ENCODE data around the gene SLC12A8. TPM values are rescaled to one million over a fixed set of nuclear protein-coding genes. Genes with fewer than 3 reads are reported as not detected.

Gene SLC12A8
- polyA plus RNA-seq, 1 experiment = 8.4 TPM

GRCh38 chr3:125206934-125207333 is 5.6 kb downstream of the SLC12A8 start:
- no peak for DNase-seq (ENCODE audit: low read depth)
- POLR2A ChIA-PET = no interaction called here
- Histone ChIP-seq H3K36me3 (ENCODE audit: control insufficient read depth, insufficient read depth, low read length) (no peaks in the 10 kb centered on the region), H3K4me3 (ENCODE audit: low read depth, low read length) (no peak overlapping the region), H3K27me3 (ENCODE audit: control insufficient read depth, insufficient read depth, low read length) (no peaks in the 10 kb centered on the region)
- CTCF ChIA-PET = no interaction called here
- TF ChIP-seq, protein P1, sequence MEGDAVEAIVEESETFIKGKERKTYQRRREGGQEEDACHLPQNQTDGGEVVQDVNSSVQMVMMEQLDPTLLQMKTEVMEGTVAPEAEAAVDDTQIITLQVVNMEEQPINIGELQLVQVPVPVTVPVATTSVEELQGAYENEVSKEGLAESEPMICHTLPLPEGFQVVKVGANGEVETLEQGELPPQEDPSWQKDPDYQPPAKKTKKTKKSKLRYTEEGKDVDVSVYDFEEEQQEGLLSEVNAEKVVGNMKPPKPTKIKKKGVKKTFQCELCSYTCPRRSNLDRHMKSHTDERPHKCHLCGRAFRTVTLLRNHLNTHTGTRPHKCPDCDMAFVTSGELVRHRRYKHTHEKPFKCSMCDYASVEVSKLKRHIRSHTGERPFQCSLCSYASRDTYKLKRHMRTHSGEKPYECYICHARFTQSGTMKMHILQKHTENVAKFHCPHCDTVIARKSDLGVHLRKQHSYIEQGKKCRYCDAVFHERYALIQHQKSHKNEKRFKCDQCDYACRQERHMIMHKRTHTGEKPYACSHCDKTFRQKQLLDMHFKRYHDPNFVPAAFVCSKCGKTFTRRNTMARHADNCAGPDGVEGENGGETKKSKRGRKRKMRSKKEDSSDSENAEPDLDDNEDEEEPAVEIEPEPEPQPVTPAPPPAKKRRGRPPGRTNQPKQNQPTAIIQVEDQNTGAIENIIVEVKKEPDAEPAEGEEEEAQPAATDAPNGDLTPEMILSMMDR (IDR thresholded peaks at IDR 0.05; ENCODE audit: insufficient read depth, low read depth, low read length) = no peak

GRCh38 chr3:125203731-125204130 is 8.8 kb downstream of the SLC12A8 start:
- POLR2A ChIA-PET = no interaction called here
- no peak for DNase-seq (ENCODE audit: low read depth)
- CTCF ChIA-PET = interaction anchor here (0.8 kb wide), 1 partner anchor 9 kb away, joined by 3 read pairs; no protein-coding TSS in a partner anchor
- Histone ChIP-seq H3K27me3 (ENCODE audit: control insufficient read depth, insufficient read depth, low read length) (no peaks in the 10 kb centered on the region), H3K36me3 (ENCODE audit: control insufficient read depth, insufficient read depth, low read length) (no peaks in the 10 kb centered on the region), H3K4me3 (ENCODE audit: low read depth, low read length) (no peak overlapping the region)
- TF ChIP-seq, protein P1 (IDR thresholded peaks at IDR 0.05; ENCODE audit: insufficient read depth, low read depth, low read length) = no peak

- no peaks in the 10 kb centered on the region for H3K27me3 ChIP-seq (ENCODE audit: control insufficient read depth, insufficient read depth, low read length)
- TF ChIP-seq, protein P1 (IDR thresholded peaks at IDR 0.05; ENCODE audit: insufficient read depth, low read depth, low read length) = no peak
- DNase-seq (ENCODE audit: low read depth) = no peak
- CTCF ChIA-PET = no interaction called here
- H3K4me3 ChIP-seq (ENCODE audit: low read depth, low read length) = no peak overlapping the region
- POLR2A ChIA-PET = interaction anchor here (0.7 kb wide), 1 partner anchor 241 kb away, joined by 4 read pairs; no protein-coding TSS in a partner anchor
- no peaks in the 10 kb centered on the region for H3K36me3 ChIP-seq (ENCODE audit: control insufficient read depth, insufficient read depth, low read length)
Observed at GRCh38 chr3:125202197-125202596, 10.4 kb downstream of the SLC12A8 start.

DNA sequence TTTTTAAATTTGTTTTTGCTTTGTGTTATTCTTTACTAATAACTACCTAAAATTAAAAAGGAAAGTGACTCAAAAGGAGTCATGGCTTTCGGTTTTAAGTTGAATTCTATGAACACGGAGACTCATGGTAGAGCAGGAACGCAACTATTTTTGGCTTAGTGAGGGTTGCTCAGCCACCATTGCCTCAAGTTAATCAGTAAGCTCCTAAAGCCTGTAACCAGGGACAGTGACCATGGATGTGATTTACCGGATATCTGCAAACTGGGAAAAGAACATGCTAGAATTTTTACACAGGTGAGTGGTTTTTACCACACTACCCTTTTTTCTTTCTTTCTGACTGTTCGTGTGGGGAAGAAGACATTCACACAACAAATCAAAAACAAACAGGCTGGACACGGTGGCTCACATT is 11.8 kb downstream of the SLC12A8 start:
- CTCF ChIA-PET = no interaction called here
- Histone ChIP-seq H3K27me3 (ENCODE audit: control insufficient read depth, insufficient read depth, low read length) (no peaks in the 10 kb centered on the region), H3K4me3 (ENCODE audit: low read depth, low read length) (no peak overlapping the region), H3K36me3 (ENCODE audit: control insufficient read depth, insufficient read depth, low read length) (no peaks in the 10 kb centered on the region)
- POLR2A ChIA-PET = no interaction called here
- TF ChIP-seq, protein P1 (IDR thresholded peaks at IDR 0.05; ENCODE audit: insufficient read depth, low read depth, low read length) = no peak
- no peak for DNase-seq (ENCODE audit: low read depth)

DNA sequence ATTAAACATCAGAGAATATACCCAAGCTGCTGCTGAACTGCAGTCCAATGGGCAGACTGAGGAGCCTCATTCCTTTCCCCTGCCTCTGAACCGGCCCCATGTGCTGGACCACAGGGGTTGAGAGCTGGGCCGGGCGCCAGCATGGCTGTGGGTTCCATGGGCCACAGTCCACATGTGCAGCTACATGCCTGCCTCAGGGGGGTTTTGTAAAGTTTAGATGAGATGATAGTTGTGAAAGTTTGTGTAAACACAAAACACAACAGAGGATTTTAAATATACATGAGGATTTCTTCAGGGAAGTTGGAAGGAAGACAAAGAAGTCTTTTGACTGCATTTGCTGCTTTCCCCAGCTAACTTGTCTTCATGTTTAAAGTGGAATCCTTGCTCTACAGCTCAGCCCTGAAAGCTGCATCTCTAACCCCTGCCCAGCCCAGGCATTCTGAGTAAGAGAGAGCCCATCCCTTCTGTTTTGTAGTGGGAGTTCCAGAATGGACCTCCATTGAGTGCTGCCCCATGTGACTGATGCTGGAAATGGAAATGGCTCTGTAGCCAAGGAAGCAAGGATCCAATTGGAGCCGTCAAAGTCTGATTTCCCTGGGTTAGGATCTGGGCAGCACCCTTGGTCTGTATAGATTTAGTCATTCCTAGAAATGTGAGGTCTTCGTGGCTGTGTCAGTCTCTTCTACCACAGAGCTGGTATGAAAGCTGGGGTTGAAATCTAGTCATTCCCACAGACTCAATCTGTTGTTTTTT is 17.5 kb downstream of the SLC12A8 start:
- TF ChIP-seq, protein P1 (IDR thresholded peaks at IDR 0.05; ENCODE audit: insufficient read depth, low read depth, low read length) = peak; percentile 28
- no peak overlapping the region for H3K4me3 ChIP-seq (ENCODE audit: low read depth, low read length)
- ChIA-PET POLR2A (interaction anchor here (0.6 kb wide), 2 partner anchors 138 to 286 kb away, joined by 3 to 6 read pairs; no protein-coding TSS in a partner anchor), CTCF (interaction anchor here (0.9 to 1.6 kb wide), 5 partner anchors 9 to 149 kb away, joined by 3 to 4 read pairs (median 3); no protein-coding TSS in a partner anchor)
- no peaks in the 10 kb centered on the region for H3K36me3 ChIP-seq (ENCODE audit: control insufficient read depth, insufficient read depth, low read length)
- no peaks in the 10 kb centered on the region for H3K27me3 ChIP-seq (ENCODE audit: control insufficient read depth, insufficient read depth, low read length)
- peak; percentile 54 for DNase-seq (ENCODE audit: low read depth)

Data from BJ (cell line).